ENCODE results near the gene SGMS1. TPM values are rescaled to one million over a fixed set of nuclear protein-coding genes. Genes with fewer than 3 reads are reported as not detected.

Gene SGMS1
- total RNA-seq, 3 donors from 2014 or later: 66.5 to 114 (median 80.1) TPM

DNA sequence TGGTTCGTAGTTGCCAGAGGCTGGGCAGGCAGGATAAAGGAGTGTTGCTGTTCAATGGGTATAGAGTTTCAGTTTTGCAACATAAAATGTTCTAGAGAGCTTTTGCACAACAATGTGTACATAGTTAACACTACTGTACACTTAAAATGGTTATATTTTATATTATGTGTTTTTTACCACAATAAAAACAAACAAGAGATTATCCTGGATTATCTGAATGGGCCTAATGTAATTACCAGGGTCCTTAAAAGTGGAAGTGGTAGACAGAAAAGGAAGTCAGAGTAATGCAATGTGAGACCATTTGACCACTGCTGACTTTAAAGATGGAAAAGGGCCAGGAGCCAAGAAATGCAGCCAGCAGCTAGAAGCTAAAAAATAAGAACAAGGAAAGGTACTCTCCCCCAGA, 159.7 kb downstream of the SGMS1 start:
- H3K36me3 ChIP-seq: no peaks in the 10 kb centered on the region
- no peaks in the 10 kb centered on the region for H3K9me3 ChIP-seq
- no peak overlapping the region for H3K4me3 ChIP-seq
- H3K27ac ChIP-seq: no peak overlapping the region
- no peak for DNase-seq (ENCODE audit: low spot score in 2 of 2)
- intact Hi-C loops (cut with DNase I; ENCODE audit: low total_unique reads): no loop called here
- TF ChIP-seq, protein P1, sequence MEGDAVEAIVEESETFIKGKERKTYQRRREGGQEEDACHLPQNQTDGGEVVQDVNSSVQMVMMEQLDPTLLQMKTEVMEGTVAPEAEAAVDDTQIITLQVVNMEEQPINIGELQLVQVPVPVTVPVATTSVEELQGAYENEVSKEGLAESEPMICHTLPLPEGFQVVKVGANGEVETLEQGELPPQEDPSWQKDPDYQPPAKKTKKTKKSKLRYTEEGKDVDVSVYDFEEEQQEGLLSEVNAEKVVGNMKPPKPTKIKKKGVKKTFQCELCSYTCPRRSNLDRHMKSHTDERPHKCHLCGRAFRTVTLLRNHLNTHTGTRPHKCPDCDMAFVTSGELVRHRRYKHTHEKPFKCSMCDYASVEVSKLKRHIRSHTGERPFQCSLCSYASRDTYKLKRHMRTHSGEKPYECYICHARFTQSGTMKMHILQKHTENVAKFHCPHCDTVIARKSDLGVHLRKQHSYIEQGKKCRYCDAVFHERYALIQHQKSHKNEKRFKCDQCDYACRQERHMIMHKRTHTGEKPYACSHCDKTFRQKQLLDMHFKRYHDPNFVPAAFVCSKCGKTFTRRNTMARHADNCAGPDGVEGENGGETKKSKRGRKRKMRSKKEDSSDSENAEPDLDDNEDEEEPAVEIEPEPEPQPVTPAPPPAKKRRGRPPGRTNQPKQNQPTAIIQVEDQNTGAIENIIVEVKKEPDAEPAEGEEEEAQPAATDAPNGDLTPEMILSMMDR (IDR thresholded peaks at IDR 0.05): no peak
- TF ChIP-seq POLR2AphosphoS5 (IDR thresholded peaks at IDR 0.05): no peak
- TF ChIP-seq POLR2A (IDR thresholded peaks at IDR 0.05): no peak
- H3K4me1 ChIP-seq: no peaks in the 10 kb centered on the region
- no peaks in the 10 kb centered on the region for H3K27me3 ChIP-seq

DNA sequence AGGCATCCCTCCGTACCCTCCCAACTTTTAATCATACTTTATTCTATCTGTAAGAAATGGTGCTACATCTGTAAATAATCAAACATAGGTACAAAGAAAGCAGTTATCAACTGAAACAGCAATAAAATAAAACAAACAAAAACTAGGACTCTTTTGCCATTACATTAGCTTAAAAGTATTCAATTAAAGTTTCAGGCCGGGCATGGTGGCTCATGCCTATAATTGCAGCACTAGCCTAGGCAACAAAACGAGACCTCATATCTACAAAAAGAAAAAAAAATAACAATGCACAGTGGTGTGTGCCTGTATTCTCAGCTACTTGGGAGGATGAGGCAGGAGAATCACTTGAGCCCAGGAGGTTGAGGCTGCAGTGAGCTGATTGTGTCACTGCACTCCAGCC, 161.9 kb downstream of the SGMS1 start:
- Histone ChIP-seq H3K27me3 (no peaks in the 10 kb centered on the region), H3K4me3 (no peak overlapping the region), H3K27ac (no peak overlapping the region), H3K36me3 (no peaks in the 10 kb centered on the region), H3K9me3 (no peaks in the 10 kb centered on the region), H3K4me1 (no peaks in the 10 kb centered on the region)
- intact Hi-C loops (cut with DNase I; ENCODE audit: low total_unique reads): no loop called here
- TF ChIP-seq POLR2AphosphoS5 (IDR thresholded peaks at IDR 0.05): no peak
- no peak for DNase-seq (ENCODE audit: low spot score in 2 of 2)

DNA sequence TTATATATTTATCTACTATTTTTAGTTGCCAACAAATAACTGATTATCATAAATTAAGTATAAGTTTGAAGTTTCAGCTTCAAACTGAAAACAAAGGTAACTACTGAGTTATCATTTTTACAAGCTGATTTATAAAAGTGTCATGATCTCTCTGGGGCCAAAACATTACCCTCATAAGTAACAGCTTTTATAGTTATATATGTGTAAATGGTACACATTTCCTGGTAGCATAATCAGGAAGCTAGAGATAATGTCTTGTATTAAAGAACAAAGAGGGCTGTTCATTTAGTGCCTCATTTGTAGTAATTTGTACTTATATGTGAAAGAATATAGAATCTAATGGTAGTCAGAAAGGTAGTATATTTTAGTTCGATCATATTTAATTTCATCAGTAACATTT, 162.6 kb downstream of the SGMS1 start:
- Histone ChIP-seq H3K27ac (no peak overlapping the region), H3K36me3 (no peaks in the 10 kb centered on the region), H3K4me3 (no peak overlapping the region), H3K9me3 (no peaks in the 10 kb centered on the region), H3K4me1 (no peaks in the 10 kb centered on the region), H3K27me3 (no peaks in the 10 kb centered on the region)
- DNase-seq (ENCODE audit: low spot score in 2 of 2): no peak
- TF ChIP-seq POLR2A (IDR thresholded peaks at IDR 0.05): no peak
- no peak for TF ChIP-seq POLR2AphosphoS5 (IDR thresholded peaks at IDR 0.05)
- TF ChIP-seq, protein P1 (IDR thresholded peaks at IDR 0.05): no peak
- intact Hi-C loops (cut with DNase I; ENCODE audit: low total_unique reads): no loop called here

DNA sequence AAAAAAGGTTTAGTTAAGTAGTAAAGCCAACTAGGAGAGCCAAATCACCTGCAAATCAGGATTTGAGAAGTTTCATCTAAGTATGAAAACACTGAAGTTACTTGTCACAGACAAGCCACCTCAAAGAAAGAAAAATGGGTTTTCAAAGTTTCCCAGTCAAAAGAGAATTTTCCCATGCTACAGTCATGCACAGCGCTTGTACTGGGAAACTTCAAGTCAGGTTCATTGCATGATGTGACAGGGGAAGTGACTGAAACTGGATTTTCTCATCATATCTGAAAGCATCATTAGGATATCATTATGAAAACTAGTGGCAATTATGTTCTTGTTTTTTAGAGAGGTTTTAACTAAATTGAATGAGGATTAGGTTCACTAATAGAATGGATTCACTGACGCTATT, 167.0 kb downstream of the SGMS1 start:
- intact Hi-C loops (cut with DNase I; ENCODE audit: low total_unique reads): no loop called here
- no peak overlapping the region for H3K4me3 ChIP-seq
- TF ChIP-seq, protein P1 (IDR thresholded peaks at IDR 0.05): no peak
- no peak for TF ChIP-seq POLR2AphosphoS5 (IDR thresholded peaks at IDR 0.05)
- H3K27ac ChIP-seq: no peak overlapping the region
- H3K36me3 ChIP-seq: no peaks in the 10 kb centered on the region
- H3K27me3 ChIP-seq: no peaks in the 10 kb centered on the region
- DNase-seq (ENCODE audit: low spot score in 2 of 2): no peak
- H3K4me1 ChIP-seq: no peaks in the 10 kb centered on the region
- no peaks in the 10 kb centered on the region for H3K9me3 ChIP-seq

DNA sequence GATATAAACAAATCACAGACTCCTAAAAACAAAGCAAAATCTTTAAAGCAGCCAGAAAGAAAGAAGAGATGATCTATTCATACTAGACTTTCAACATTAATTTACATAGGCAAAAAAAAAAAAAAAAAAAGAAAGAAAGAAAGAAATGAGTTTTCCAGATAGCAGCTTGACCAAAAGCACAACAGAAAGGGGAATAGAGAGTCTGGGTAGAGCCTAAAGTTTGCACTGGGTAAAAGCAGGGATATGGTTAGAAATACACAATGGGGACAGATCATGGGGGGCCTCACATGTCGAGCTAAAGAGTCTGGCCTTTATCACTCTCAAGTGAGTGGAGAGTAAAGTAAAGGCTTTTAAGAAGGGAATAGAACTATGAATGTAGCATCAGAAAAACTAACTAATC, 169.8 kb downstream of the SGMS1 start:
- H3K4me3 ChIP-seq: no peak overlapping the region
- H3K4me1 ChIP-seq: no peaks in the 10 kb centered on the region
- intact Hi-C loops (cut with DNase I; ENCODE audit: low total_unique reads): no loop called here
- no peak for TF ChIP-seq POLR2AphosphoS5 (IDR thresholded peaks at IDR 0.05)
- TF ChIP-seq POLR2A (IDR thresholded peaks at IDR 0.05): no peak
- TF ChIP-seq, protein P1 (IDR thresholded peaks at IDR 0.05): no peak
- H3K27me3 ChIP-seq: no peaks in the 10 kb centered on the region
- no peaks in the 10 kb centered on the region for H3K9me3 ChIP-seq
- no peak for DNase-seq (ENCODE audit: low spot score in 2 of 2)
- no peaks in the 10 kb centered on the region for H3K36me3 ChIP-seq
- no peak overlapping the region for H3K27ac ChIP-seq

DNA sequence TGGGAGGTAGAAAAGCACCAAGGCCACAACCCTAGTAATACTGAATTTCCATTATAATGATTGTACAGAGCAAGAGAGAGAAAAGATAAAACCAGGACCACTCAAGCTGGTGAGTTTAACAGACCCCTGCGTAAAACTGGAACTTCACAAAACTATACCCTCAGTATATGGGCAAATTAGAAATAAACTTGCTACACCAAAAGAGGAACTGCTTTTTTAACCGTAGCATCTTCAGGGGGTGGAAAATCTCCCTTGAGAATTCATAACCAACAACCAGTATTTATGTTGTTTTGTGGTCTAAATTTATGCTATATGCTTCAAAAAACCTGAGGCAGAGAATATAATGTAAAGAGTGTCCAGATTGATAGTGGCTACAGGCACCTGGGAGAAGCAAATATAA, 171.2 kb downstream of the SGMS1 start:
- TF ChIP-seq, protein P1 (IDR thresholded peaks at IDR 0.05): no peak
- TF ChIP-seq POLR2A (IDR thresholded peaks at IDR 0.05) (no peak), POLR2AphosphoS5 (IDR thresholded peaks at IDR 0.05) (no peak)
- no peak for DNase-seq (ENCODE audit: low spot score in 2 of 2)
- intact Hi-C loops (cut with DNase I; ENCODE audit: low total_unique reads): no loop called here

More for the DNA sequence above, 171.2 kb downstream of the SGMS1 start:
- H3K9me3 ChIP-seq: no peaks in the 10 kb centered on the region
- no peak overlapping the region for H3K4me3 ChIP-seq
- no peaks in the 10 kb centered on the region for H3K36me3 ChIP-seq
- no peak overlapping the region for H3K27ac ChIP-seq
- H3K4me1 ChIP-seq: no peaks in the 10 kb centered on the region
- no peaks in the 10 kb centered on the region for H3K27me3 ChIP-seq

Measured in breast epithelium (tissue), 4 donors.